Fibroblast of lung (primary cell): ENCODE data around the gene MAPK8.

Source experiments
- EZH2 ChIP-seq: IDR thresholded peaks from 2 replicates; pipeline ENCODE4 v1.5.1; 2012; ENCODE audit warnings: low read length, control low read depth, mild to moderate bottlenecking; ENCODE audit errors: missing control alignments
- TF ChIP-seq, protein P1 (sequence below), 2 donors: IDR thresholded peaks in 1 of 2; conservative IDR thresholded peaks in 1 of 2; 1 replicate in 1 of 2; 2 replicates in 1 of 2; pipeline ENCODE4 v1.5.1; 2011 to 2012; ENCODE audit warnings: low read length in 2 of 2, control low read depth in 1 of 2, inconsistent platforms in 1 of 2, low read depth in 1 of 2, mild to moderate bottlenecking in 1 of 2

DNA sequence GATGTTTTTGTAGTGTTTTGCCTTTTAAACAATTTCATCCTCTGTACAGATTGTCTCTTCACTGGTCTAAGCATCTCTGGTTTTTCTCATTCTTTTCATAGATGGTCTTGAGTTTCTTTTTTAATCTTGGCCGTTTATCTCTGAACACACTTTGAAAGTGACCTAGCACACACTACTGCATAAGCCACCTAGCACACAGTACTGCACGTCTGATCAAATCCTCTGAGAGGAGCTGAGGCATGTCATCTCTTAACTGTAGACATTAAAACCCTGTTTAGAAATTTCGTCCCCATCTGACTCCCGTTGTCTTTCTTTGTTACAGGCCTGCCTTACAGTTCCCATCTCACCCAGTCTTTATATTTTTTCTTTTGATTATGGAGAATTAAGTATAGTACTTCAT lies 100.2 kb downstream of the MAPK8 start:
- TF ChIP-seq, protein P1, sequence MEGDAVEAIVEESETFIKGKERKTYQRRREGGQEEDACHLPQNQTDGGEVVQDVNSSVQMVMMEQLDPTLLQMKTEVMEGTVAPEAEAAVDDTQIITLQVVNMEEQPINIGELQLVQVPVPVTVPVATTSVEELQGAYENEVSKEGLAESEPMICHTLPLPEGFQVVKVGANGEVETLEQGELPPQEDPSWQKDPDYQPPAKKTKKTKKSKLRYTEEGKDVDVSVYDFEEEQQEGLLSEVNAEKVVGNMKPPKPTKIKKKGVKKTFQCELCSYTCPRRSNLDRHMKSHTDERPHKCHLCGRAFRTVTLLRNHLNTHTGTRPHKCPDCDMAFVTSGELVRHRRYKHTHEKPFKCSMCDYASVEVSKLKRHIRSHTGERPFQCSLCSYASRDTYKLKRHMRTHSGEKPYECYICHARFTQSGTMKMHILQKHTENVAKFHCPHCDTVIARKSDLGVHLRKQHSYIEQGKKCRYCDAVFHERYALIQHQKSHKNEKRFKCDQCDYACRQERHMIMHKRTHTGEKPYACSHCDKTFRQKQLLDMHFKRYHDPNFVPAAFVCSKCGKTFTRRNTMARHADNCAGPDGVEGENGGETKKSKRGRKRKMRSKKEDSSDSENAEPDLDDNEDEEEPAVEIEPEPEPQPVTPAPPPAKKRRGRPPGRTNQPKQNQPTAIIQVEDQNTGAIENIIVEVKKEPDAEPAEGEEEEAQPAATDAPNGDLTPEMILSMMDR (conservative IDR thresholded peaks at IDR 0.05 in 1 of 2, IDR thresholded peaks at IDR 0.05 in 1 of 2; ENCODE audit: low read depth in 1 of 2, low read length in 2 of 2) = no peak
- no peak for TF ChIP-seq EZH2
